ENCODE data around the gene RWDD2A. TPM values are rescaled to one million over a fixed set of nuclear protein-coding genes. Genes with fewer than 3 reads are reported as not detected.
A peak's percentile ranks its signal among the peaks of the same experiment; 100 is the strongest.
"Not testable (repeated sequence)": the region's sequence is repeated elsewhere in the genome, so short reads cannot be mapped to it uniquely, and the experiment has no call there.

RWDD2A gene
- total RNA-seq, 2 experiments from 2014 or later: 2.8 to 3.0 TPM

DNA sequence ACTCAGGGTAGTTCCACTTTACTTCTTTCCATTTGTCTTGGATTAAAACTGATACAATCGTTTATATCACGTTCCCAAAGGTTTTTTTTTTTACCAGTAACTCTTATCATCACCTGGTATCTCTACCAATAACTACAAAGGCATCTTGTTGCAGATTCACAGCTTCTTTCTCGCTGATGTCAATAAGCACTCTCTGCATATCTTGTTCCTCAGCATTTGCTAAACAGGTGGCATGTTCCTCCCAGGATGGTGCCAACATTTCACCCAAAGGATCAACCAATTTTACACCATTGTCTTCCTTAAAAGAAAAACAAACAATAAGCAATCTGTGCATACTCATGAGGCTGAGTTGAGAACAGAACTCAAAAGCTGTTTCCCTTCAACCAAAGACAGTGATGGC, 4.7 kb upstream of the RWDD2A start:
- Mint-ChIP-seq H3K27ac (peak overlapping the region; percentile 44), H3K4me3 (no peak overlapping the region), H3K4me1 (ENCODE audit: low read depth) (peaks cover 39% of the 10 kb centered on the region), H3K36me3 (ENCODE audit: low read depth) (peaks cover 67% of the 10 kb centered on the region), H3K27me3 (no peaks in the 10 kb centered on the region), H3K9me3 (no peaks in the 10 kb centered on the region)
- CTCF ChIA-PET: interaction anchor here (0.9 to 1.7 kb wide), 2 partner anchors 17 to 121 kb away, joined by 3 read pairs; partner anchors contain the start of gene DOP1A
- peaks cover 7% of the 10 kb centered on the region for H3K4me1 ChIP-seq (ENCODE audit: insufficient read depth, low read length)
- no peak for DNase-seq
- no peak overlapping the region for H3K27ac ChIP-seq (ENCODE audit: low read depth in 1 of 2, low read length in 2 of 2)
- TF ChIP-seq, protein P1, sequence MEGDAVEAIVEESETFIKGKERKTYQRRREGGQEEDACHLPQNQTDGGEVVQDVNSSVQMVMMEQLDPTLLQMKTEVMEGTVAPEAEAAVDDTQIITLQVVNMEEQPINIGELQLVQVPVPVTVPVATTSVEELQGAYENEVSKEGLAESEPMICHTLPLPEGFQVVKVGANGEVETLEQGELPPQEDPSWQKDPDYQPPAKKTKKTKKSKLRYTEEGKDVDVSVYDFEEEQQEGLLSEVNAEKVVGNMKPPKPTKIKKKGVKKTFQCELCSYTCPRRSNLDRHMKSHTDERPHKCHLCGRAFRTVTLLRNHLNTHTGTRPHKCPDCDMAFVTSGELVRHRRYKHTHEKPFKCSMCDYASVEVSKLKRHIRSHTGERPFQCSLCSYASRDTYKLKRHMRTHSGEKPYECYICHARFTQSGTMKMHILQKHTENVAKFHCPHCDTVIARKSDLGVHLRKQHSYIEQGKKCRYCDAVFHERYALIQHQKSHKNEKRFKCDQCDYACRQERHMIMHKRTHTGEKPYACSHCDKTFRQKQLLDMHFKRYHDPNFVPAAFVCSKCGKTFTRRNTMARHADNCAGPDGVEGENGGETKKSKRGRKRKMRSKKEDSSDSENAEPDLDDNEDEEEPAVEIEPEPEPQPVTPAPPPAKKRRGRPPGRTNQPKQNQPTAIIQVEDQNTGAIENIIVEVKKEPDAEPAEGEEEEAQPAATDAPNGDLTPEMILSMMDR (IDR thresholded peaks at IDR 0.05): no peak
- no peaks in the 10 kb centered on the region for H3K9me3 ChIP-seq (ENCODE audit: control insufficient read depth in 1 of 2, insufficient read depth in 1 of 2, low read length in 2 of 2)
- no peak overlapping the region for H3K4me3 ChIP-seq (ENCODE audit: low read length)
- H3K27me3 ChIP-seq (ENCODE audit: control insufficient read depth in 1 of 2, insufficient read depth in 2 of 2, low read length in 2 of 2): no peaks in the 10 kb centered on the region
- POLR2A ChIA-PET: no interaction called here
- intact Hi-C loops (cut with DNase I, micrococcal nuclease): no loop called here
- H3K36me3 ChIP-seq (ENCODE audit: insufficient read depth, low read length): peaks cover 27% of the 10 kb centered on the region
- no peak for ATAC-seq (ENCODE audit: poor library complexity)

DNA sequence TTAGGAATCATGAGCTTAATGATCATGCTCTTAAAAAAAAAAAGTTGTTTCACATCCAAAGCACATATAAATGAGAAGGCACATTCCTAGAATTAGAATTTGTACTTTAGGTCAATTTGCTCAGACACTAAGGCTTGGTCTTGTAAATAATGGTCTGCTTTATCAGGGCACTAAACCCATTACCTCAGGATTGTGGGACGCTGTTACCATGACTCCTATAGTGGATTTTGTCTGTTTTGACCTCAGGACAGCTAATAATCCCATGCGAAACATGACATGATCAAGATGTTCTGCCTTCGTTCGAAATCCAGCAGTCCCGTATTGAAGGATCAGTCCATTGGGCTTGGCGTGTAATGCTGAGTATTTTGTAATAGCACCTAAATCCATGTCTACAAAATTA, 2.5 kb upstream of the RWDD2A start:
- ChIA-PET CTCF (interaction anchor here (1.6 kb wide), 1 partner anchor 123 kb away, joined by 6 read pairs; the partner anchor contains the start of gene DOP1A), POLR2A (interaction anchor here (1.2 kb wide), 1 partner anchor 123 kb away, joined by 4 read pairs; the partner anchor contains the start of gene DOP1A)
- Mint-ChIP-seq H3K27ac (peak overlapping the region; percentile 42), H3K4me1 (ENCODE audit: low read depth) (peaks cover 54% of the 10 kb centered on the region), H3K27me3 (no peaks in the 10 kb centered on the region), H3K9me3 (no peaks in the 10 kb centered on the region), H3K4me3 (peak overlapping the region; percentile 97), H3K36me3 (ENCODE audit: low read depth) (peaks cover 56% of the 10 kb centered on the region)
- TF ChIP-seq, protein P1 (IDR thresholded peaks at IDR 0.05): no peak
- H3K4me1 ChIP-seq (ENCODE audit: insufficient read depth, low read length): peaks cover 17% of the 10 kb centered on the region
- peaks cover 20% of the 10 kb centered on the region for H3K36me3 ChIP-seq (ENCODE audit: insufficient read depth, low read length)
- no peak overlapping the region for H3K27ac ChIP-seq (ENCODE audit: low read depth in 1 of 2, low read length in 2 of 2)
- H3K4me3 ChIP-seq (ENCODE audit: low read length): no peak overlapping the region
- no peak for ATAC-seq (ENCODE audit: poor library complexity)
- DNase-seq: no peak
- H3K27me3 ChIP-seq (ENCODE audit: control insufficient read depth in 1 of 2, insufficient read depth in 2 of 2, low read length in 2 of 2): no peaks in the 10 kb centered on the region
- intact Hi-C loops (cut with DNase I, micrococcal nuclease): loop anchor here (5.0 to 10.0 kb wide), 3 partner anchors 667 to 1034 kb away; partner anchors contain the start of genes CEP162 (in 2 of the 2), CYB5R4 (in 1 of the 2) and IBTK (in 1 of the 2)
- H3K9me3 ChIP-seq (ENCODE audit: control insufficient read depth in 1 of 2, insufficient read depth in 1 of 2, low read length in 2 of 2): no peaks in the 10 kb centered on the region

DNA sequence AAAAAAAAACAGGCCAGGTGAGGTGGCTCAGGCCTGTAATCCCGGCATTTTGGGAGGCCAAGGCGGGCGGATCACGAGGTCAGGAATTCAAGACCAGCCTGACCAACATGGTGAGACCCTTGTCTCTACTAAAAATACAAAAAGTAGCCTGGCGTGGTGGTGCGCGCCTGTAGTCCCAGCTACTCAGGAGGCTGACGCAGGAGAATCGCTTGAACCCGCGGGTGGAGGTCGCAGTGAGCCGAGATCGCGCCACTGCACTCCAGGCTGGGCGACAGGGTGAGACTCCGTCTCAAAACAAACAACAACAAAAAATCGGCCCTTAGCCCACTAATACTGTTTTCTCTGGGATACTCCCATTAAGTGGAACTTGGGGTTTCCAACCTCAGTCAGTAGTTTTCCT, 1.2 kb upstream of the RWDD2A start:
- intact Hi-C loops (cut with DNase I, micrococcal nuclease): loop anchor here (2.0 to 10.0 kb wide), 4 partner anchors 125 to 1033 kb away; partner anchors contain the start of genes CEP162 (in 2 of the 2), CYB5R4 (in 1 of the 2), DOP1A (in 1 of the 2) and IBTK (in 1 of the 2)
- H3K4me1 Mint-ChIP-seq (ENCODE audit: low read depth): peaks cover 54% of the 10 kb centered on the region
- POLR2A ChIA-PET: interaction anchor here (1.0 to 1.6 kb wide), 2 partner anchors 9 to 23 kb away, joined by 3 read pairs; no protein-coding TSS in a partner anchor

More for the DNA sequence above, 1.2 kb upstream of the RWDD2A start:
- H3K27me3 ChIP-seq (ENCODE audit: control insufficient read depth in 1 of 2, insufficient read depth in 2 of 2, low read length in 2 of 2); H3K27ac ChIP-seq (ENCODE audit: low read depth in 1 of 2, low read length in 2 of 2); H3K9me3 ChIP-seq (ENCODE audit: control insufficient read depth in 1 of 2, insufficient read depth in 1 of 2, low read length in 2 of 2); ATAC-seq (ENCODE audit: poor library complexity); H3K9me3 Mint-ChIP-seq; DNase-seq; H3K27me3 Mint-ChIP-seq: not testable (repeated sequence)
- peak overlapping the region; percentile 88 for H3K4me3 ChIP-seq (ENCODE audit: low read length)
- H3K36me3 Mint-ChIP-seq (ENCODE audit: low read depth): peaks cover 48% of the 10 kb centered on the region
- H3K4me1 ChIP-seq (ENCODE audit: insufficient read depth, low read length): peaks cover 17% of the 10 kb centered on the region
- CTCF ChIA-PET: interaction anchor here (0.7 kb wide), 1 partner anchor 668 kb away, joined by 3 read pairs; no protein-coding TSS in a partner anchor
- peaks cover 11% of the 10 kb centered on the region for H3K36me3 ChIP-seq (ENCODE audit: insufficient read depth, low read length)
- H3K27ac Mint-ChIP-seq: peak overlapping the region; percentile 94
- H3K4me3 Mint-ChIP-seq: peak overlapping the region; percentile 97
